ENCODE measurements around the gene LDLRAD2. TPM values are rescaled to one million over a fixed set of nuclear protein-coding genes. Genes with fewer than 3 reads are reported as not detected.
"Not testable (repeated sequence)": the region's sequence is repeated elsewhere in the genome, so short reads cannot be mapped to it uniquely, and the experiment has no call there.

The LDLRAD2 gene
- total RNA-seq, 3 donors from 2014 or later: 0.33 TPM; not detected in 2

DNA sequence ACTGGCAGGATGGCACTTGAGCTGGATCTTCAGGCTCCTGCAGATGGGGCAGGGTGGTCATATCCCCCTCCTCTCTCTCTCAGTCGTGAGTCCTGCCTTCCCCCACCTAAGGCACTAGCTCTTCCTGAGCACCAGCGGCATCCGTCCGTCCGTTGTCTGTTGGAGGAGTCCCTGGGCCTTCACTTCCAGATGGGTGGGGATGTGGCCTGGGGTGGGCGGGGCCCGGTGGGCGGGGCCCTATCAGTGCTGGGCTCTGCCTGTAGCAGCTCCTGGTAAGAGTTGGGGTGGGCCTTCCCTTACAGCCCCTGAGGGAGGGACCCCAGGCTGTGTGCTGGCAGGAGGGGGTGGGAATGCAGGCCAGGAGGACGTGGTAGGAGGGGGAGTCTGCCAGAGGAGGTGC, 10.3 kb downstream of the LDLRAD2 start:
- TF ChIP-seq POLR2AphosphoS5 (IDR thresholded peaks at IDR 0.05): no peak
- TF ChIP-seq, protein P1, sequence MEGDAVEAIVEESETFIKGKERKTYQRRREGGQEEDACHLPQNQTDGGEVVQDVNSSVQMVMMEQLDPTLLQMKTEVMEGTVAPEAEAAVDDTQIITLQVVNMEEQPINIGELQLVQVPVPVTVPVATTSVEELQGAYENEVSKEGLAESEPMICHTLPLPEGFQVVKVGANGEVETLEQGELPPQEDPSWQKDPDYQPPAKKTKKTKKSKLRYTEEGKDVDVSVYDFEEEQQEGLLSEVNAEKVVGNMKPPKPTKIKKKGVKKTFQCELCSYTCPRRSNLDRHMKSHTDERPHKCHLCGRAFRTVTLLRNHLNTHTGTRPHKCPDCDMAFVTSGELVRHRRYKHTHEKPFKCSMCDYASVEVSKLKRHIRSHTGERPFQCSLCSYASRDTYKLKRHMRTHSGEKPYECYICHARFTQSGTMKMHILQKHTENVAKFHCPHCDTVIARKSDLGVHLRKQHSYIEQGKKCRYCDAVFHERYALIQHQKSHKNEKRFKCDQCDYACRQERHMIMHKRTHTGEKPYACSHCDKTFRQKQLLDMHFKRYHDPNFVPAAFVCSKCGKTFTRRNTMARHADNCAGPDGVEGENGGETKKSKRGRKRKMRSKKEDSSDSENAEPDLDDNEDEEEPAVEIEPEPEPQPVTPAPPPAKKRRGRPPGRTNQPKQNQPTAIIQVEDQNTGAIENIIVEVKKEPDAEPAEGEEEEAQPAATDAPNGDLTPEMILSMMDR (IDR thresholded peaks at IDR 0.05): no peak
- TF ChIP-seq POLR2A (IDR thresholded peaks at IDR 0.05): no peak
- no peaks in the 10 kb centered on the region for H3K4me1 ChIP-seq
- H3K4me3 ChIP-seq: no peak overlapping the region
- H3K27me3 ChIP-seq: no peaks in the 10 kb centered on the region
- no peaks in the 10 kb centered on the region for H3K36me3 ChIP-seq
- intact Hi-C loops (cut with DNase I; ENCODE audit: low total_unique reads): no loop called here
- no peak for DNase-seq (ENCODE audit: low spot score in 2 of 2)
- no peaks in the 10 kb centered on the region for H3K9me3 ChIP-seq
- no peak overlapping the region for H3K27ac ChIP-seq

DNA sequence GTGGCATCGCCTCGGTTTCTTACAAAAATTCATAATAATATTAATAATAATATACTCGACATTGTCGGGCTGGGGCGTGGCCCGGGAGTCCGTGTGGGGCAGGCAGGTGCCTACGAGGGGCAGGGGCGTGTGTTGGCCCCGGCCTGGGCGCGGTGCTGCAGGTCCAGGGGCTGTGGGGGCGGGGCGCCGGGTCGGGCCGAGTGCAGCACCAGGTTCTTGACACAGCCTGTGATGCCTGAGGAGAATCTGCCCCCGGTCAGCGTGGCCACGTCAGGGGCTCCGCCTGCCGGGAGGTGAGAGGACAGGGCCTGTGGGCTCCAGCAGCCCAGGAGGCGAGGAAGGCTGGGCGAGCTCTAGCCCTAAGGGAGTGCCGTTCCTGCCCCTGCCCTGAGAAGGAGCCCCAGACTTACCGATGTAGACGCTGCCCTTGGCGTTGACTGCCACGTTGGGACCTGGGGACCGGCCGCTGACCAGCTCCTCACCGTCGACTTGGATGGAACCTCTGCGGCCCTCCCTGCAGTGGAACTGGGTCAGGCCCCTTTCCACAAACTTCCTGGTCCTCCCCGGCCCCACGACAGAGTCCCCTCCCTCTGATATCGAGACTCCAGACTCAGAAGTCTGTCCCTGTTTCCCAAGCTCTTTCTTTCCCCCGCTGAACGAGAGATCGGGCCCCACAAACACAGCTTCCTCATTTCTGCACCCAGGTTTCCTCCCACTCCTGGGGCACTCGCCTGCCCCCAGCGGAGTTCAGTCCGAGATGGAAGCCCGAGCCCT, 11.3 kb downstream of the LDLRAD2 start:
- no peaks in the 10 kb centered on the region for H3K9me3 ChIP-seq

DNA sequence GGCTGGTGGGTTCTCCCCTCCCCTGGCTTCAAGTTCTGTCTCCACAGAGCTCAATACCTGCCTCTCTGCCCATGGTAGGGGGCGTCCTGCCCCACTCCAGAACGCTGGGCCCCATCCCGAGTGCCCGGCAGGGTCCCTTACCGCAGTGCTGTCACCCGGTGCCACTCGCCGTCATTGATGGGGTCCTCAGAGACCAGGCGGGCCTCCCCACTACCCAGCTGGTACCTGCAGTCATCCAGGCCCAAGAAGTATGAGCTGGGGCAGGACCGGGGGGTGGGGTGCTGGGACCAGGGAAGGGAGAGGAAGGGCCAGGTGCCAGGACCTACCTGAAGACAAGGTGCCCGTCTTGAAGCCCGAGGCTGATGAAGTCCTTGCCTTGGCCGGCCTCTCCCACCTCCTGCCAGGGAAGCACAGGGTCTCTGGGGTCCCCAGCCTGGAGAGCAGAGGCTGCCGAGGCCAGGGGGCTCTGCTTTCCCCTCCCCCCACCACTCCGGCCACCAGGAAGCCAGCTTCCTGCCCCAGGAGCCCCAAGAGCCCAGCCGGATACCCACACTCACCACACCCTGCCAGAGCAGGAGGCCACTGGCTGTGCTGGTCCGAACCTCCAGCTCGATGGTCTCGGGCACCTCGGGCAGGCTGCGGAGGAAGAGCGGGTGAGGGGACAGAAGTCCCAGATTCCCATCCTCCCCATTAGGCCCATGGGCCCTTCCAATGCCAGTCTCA, 12.1 kb downstream of the LDLRAD2 start:
- Histone ChIP-seq H3K36me3 (no peaks in the 10 kb centered on the region), H3K4me1 (no peaks in the 10 kb centered on the region), H3K9me3 (no peaks in the 10 kb centered on the region), H3K27me3 (no peaks in the 10 kb centered on the region), H3K27ac (no peak overlapping the region), H3K4me3 (no peak overlapping the region)
- no peak for DNase-seq (ENCODE audit: low spot score in 2 of 2)
- intact Hi-C loops (cut with DNase I; ENCODE audit: low total_unique reads): no loop called here
- TF ChIP-seq, protein P1 (IDR thresholded peaks at IDR 0.05): no peak
- TF ChIP-seq POLR2A (IDR thresholded peaks at IDR 0.05) (no peak), POLR2AphosphoS5 (IDR thresholded peaks at IDR 0.05) (no peak)

More for the DNA sequence above, 11.3 kb downstream of the LDLRAD2 start:
- DNase-seq (ENCODE audit: low spot score in 2 of 2): no peak
- Histone ChIP-seq H3K27me3 (no peaks in the 10 kb centered on the region), H3K27ac (no peak overlapping the region), H3K4me3 (no peak overlapping the region), H3K4me1 (no peaks in the 10 kb centered on the region), H3K36me3 (no peaks in the 10 kb centered on the region)
- intact Hi-C loops (cut with DNase I; ENCODE audit: low total_unique reads): no loop called here
- TF ChIP-seq POLR2AphosphoS5 (IDR thresholded peaks at IDR 0.05) (no peak), POLR2A (IDR thresholded peaks at IDR 0.05) (no peak)
- TF ChIP-seq, protein P1 (IDR thresholded peaks at IDR 0.05): no peak

DNA sequence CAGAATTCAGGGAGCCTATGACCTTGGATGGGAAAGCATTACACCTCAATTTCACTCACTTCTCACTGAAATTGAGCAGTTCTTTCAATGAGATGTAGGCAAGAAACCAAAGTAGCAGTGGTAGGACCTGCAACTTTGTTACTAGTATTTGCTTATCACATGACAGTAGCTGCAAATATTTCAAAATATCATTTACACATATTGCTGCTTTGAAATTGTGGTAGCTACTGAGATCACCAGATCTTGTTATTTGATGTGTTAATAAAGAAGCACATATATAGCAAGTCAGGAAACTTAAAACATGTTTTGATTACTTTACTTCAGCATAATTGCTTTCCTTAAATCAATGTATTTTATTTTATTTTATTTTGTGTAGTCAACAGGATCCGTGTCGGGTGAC, 12.9 kb downstream of the LDLRAD2 start:
- TF ChIP-seq POLR2AphosphoS5 (IDR thresholded peaks at IDR 0.05) (no peak), POLR2A (IDR thresholded peaks at IDR 0.05) (no peak)
- TF ChIP-seq, protein P1 (IDR thresholded peaks at IDR 0.05): no peak
- no peaks in the 10 kb centered on the region for H3K9me3 ChIP-seq
- intact Hi-C loops (cut with DNase I; ENCODE audit: low total_unique reads): no loop called here
- H3K4me1 ChIP-seq: no peaks in the 10 kb centered on the region
- H3K36me3 ChIP-seq: no peaks in the 10 kb centered on the region
- H3K4me3 ChIP-seq: no peak overlapping the region
- H3K27me3 ChIP-seq: no peaks in the 10 kb centered on the region
- H3K27ac ChIP-seq: no peak overlapping the region
- no peak for DNase-seq (ENCODE audit: low spot score in 2 of 2)

DNA sequence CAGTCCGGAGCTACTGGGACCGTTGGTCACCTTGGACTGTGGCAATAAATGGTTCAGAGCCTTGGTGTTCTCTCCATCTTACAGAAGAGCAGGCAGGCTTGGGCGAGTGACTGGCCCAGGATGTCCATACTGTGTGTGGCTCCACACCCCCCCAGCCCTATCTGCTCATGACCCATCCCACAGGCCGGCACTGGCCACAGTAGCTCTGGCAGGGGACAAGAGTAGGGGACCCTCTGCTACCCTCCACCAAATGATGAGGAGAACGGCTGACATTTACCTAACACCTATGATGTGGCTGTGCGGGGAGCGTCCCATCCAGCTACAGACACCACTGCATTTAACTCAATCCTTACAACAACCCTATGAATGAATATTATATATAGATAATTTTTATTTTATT, 13.3 kb downstream of the LDLRAD2 start:
- intact Hi-C loops (cut with DNase I; ENCODE audit: low total_unique reads): no loop called here

DNA sequence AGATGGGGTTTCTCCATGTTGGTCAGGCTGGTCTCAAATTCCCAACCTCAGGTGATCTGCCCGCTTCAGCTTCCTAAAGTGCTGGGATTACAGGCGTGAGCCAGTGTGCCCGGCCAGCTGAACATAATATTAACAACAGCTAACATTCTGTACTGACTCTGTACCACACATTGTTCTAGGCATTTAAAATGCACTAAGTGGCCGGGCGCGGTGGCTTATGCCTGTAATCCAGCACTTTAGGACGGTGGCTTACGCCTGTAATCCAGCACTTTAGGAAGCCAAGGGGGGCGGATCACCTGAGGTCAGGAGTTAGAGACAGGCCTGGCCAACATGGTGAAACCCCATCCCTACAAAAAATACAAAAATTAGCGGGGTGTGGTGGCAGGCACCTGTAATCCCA, 14.6 kb downstream of the LDLRAD2 start:
- intact Hi-C loops (cut with DNase I; ENCODE audit: low total_unique reads); H3K36me3 ChIP-seq; H3K9me3 ChIP-seq; H3K27ac ChIP-seq; H3K4me1 ChIP-seq; H3K27me3 ChIP-seq; DNase-seq (ENCODE audit: low spot score in 2 of 2); H3K4me3 ChIP-seq: not testable (repeated sequence)

More for the DNA sequence above, 13.3 kb downstream of the LDLRAD2 start:
- H3K36me3 ChIP-seq: no peaks in the 10 kb centered on the region
- DNase-seq (ENCODE audit: low spot score in 2 of 2): no peak
- H3K27me3 ChIP-seq: no peaks in the 10 kb centered on the region
- TF ChIP-seq POLR2AphosphoS5 (IDR thresholded peaks at IDR 0.05): no peak
- TF ChIP-seq, protein P1 (IDR thresholded peaks at IDR 0.05): no peak
- no peak for TF ChIP-seq POLR2A (IDR thresholded peaks at IDR 0.05)
- no peaks in the 10 kb centered on the region for H3K9me3 ChIP-seq
- no peaks in the 10 kb centered on the region for H3K4me1 ChIP-seq
- H3K4me3 ChIP-seq: no peak overlapping the region
- H3K27ac ChIP-seq: no peak overlapping the region
